Hematopoietic multipotent progenitor cell treated with erythropoietin and hydrocortisone succinate and interleukin-3 and kit ligand, for 8 days (in vitro differentiated cells): Measurements from ENCODE around the gene KRTAP4-11.
"Not testable (repeated sequence)": the region's sequence is repeated elsewhere in the genome, so short reads cannot be mapped to it uniquely, and the experiment has no call there.

Experiments
- DNase-seq: peaks from one replicate; pipeline ENCODE4 v3.0.0-alpha.2; 2015

The KRTAP4-11 gene

DNA sequence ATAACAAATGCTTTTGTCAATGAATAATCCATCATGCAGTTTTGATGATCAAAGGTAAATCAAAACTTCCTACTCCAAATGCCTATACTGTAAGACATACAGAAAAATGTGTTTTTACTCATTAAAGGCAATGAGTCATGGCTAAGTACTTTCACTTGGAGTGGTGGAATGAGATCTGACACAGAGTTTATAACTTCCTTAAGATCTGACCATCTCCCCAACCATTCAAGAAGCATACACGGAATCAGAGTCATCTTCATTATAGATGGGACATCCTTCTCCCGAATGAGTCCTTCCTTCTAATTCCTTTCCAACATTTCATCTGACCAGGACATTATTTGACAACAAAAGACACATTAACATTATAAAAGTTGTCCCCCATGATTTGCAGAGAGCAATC is 34.7 kb downstream of the KRTAP4-11 start:
- DNase-seq = not testable (repeated sequence)

GRCh38 chr17:41082626-41083025 is 35.5 kb downstream of the KRTAP4-11 start:
- DNase-seq = no peak

GRCh38 chr17:41076788-41077187 is 41.4 kb downstream of the KRTAP4-11 start:
- DNase-seq = no peak

DNA sequence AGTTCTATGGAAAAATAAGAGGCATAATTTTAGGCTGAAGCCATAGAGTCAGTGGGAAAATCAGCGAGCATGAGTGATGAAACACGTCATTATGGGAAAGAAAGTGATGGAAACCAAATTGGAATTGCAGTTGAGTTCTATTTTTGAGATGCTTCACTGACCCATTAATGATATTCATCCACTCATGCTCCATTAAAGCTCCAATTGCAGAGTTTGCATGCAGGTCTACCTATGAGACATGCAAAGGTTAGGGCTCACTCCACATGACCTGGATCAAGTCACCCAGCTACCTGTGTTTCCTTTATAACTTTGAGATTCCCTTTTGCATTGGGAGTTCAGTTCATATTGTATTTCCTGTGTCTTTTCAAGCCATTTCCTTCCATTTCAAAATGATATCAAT is 44.5 kb downstream of the KRTAP4-11 start:
- no peak for DNase-seq

GRCh38 chr17:41071606-41072360 is 46.4 kb downstream of the KRTAP4-11 start:
- no peak for DNase-seq

GRCh38 chr17:41069031-41069430 is 49.1 kb downstream of the KRTAP4-11 start:
- no peak for DNase-seq

GRCh38 chr17:41067281-41067680 is 50.9 kb downstream of the KRTAP4-11 start:
- DNase-seq = no peak
